SK-N-SH (cell line): ENCODE measurements around the gene VPS8. TPM values are rescaled to one million over a fixed set of nuclear protein-coding genes. Genes with fewer than 3 reads are reported as not detected.

ENCODE experiments used
- CTCF ChIA-PET: fragments of 300-600, 350-600 bp; formaldehyde crosslinking; extraction: SDS; loops from one replicate; lab custom pipeline; 2021; lab: Yijun Ruan, JAX
- POLR2A ChIA-PET: fragments of 350-600 bp; sonication (Branson Sonifier 250); formaldehyde crosslinking; extraction: SDS; loops from one replicate; lab custom pipeline; 2020; ENCODE audit warnings: antibody characterized with exemption, inconsistent platforms; lab: Yijun Ruan, JAX
- DNase-seq: peaks from one replicate; pipeline ENCODE4 v3.0.0; 2012
- H2AFZ ChIP-seq: fragments of 200-600 bp; sonication (generic); 2 replicates; pipeline ENCODE4 v1.8.1; 2016; ENCODE audit warnings: antibody characterized with exemption, mild to moderate bottlenecking, low read depth
- H3F3A ChIP-seq: fragments of 200-600 bp; sonication (generic); replicated peaks from 2 replicates; pipeline ENCODE3; 2016; ENCODE audit warnings: antibody characterized with exemption, mild to moderate bottlenecking; ENCODE audit not compliant: insufficient read depth
- H3K27ac ChIP-seq, 2 experiments: fragments of 200-500 bp in 1 of 2; fragments of 200-600 bp in 1 of 2; sonication (Bioruptor generic) in 1 of 2; sonication (generic), shearing (Covaris generic) in 1 of 2; 2 replicates each; pipeline versions ENCODE4 v1.5.1 to v1.6.1; 2014 to 2016; ENCODE audit warnings: low read depth in 2 of 2, inconsistent platforms in 1 of 2, low read length in 1 of 2, mild to moderate bottlenecking in 1 of 2, mixed read lengths in 1 of 2
- H3K27me3 ChIP-seq: fragments of 200-600 bp; sonication (generic), shearing (Covaris generic); 2 replicates; pipeline ENCODE4 v1.6.1; 2016; ENCODE audit warnings: mixed run types; ENCODE audit not compliant: insufficient read depth
- H3K36me3 ChIP-seq, 2 experiments: fragments of 200-500 bp in 1 of 2; fragments of 200-600 bp in 1 of 2; sonication (Bioruptor generic) in 1 of 2; sonication (generic) in 1 of 2; replicated peaks in 1 of 2; 2 replicates each; pipeline versions ENCODE3 to v1.5.1; 2014 to 2016; ENCODE audit warnings: low read length in 1 of 2, mild to moderate bottlenecking in 1 of 2; ENCODE audit not compliant: insufficient read depth in 2 of 2, control insufficient read depth in 1 of 2
- H3K4me1 ChIP-seq, 2 experiments: fragments of 200-500 bp in 1 of 2; fragments of 200-600 bp in 1 of 2; sonication (Bioruptor generic) in 1 of 2; sonication (generic), shearing (Covaris generic) in 1 of 2; 2 replicates each; pipeline versions ENCODE4 v1.5.1 to v1.6.1; 2014 to 2016; ENCODE audit warnings: low read depth in 1 of 2, low read length in 1 of 2, mixed run types in 1 of 2; ENCODE audit not compliant: insufficient read depth in 2 of 2, control insufficient read depth in 1 of 2
- H3K4me2 ChIP-seq: fragments of 200-600 bp; sonication (generic), shearing (Covaris generic); 2 replicates; pipeline ENCODE4 v1.6.1; 2017; ENCODE audit warnings: mixed run types
- H3K4me3 ChIP-seq, 2 experiments: fragments of 200-500 bp in 1 of 2; fragments of 200-600 bp in 1 of 2; sonication (Bioruptor generic) in 1 of 2; sonication (generic), shearing (Covaris generic) in 1 of 2; 2 replicates each; pipeline versions ENCODE4 v1.5.1 to v1.8.1; 2014 to 2016; ENCODE audit warnings: low read depth in 2 of 2, inconsistent platforms in 1 of 2, low read length in 1 of 2, mild to moderate bottlenecking in 1 of 2, mixed read lengths in 1 of 2, moderate library complexity in 1 of 2
- H3K79me2 ChIP-seq: fragments of 200-600 bp; sonication (generic); 2 replicates; pipeline ENCODE4 v1.8.1; 2017; ENCODE audit warnings: mild to moderate bottlenecking; ENCODE audit not compliant: insufficient read depth
- H3K9ac ChIP-seq: fragments of 200-600 bp; sonication (generic); 2 replicates; pipeline ENCODE4 v1.6.1; 2017; ENCODE audit warnings: mixed run types
- H3K9me2 ChIP-seq: fragments of 200-600 bp; sonication (generic); 2 replicates; pipeline ENCODE4 v1.6.1; 2017; ENCODE audit warnings: mixed run types
- H3K9me3 ChIP-seq: fragments of 200-600 bp; sonication (generic); 2 replicates; pipeline ENCODE4 v1.6.1; 2017; ENCODE audit warnings: mixed run types, mild to moderate bottlenecking, moderate library complexity
- H4K20me1 ChIP-seq: fragments of 200-600 bp; sonication (generic); 2 replicates; pipeline ENCODE4 v1.6.1; 2017; ENCODE audit warnings: mild to moderate bottlenecking, mixed run types; ENCODE audit not compliant: insufficient read depth
- CTCF ChIP-seq: fragments of 200-600 bp; sonication (generic); IDR thresholded peaks from 2 replicates; pipeline ENCODE4 v1.6.1; 2017; ENCODE audit warnings: antibody characterized with exemption, mild to moderate bottlenecking, moderate library complexity
- ELF1 ChIP-seq: IDR thresholded peaks from 2 replicates; pipeline ENCODE4 v1.4.0; 2012
- FOXM1 ChIP-seq: IDR thresholded peaks from 2 replicates; pipeline ENCODE4 v1.4.0; 2012; ENCODE audit warnings: low read depth, mild to moderate bottlenecking
- GATA2 ChIP-seq: sonication (generic); formaldehyde crosslinking; IDR thresholded peaks from 2 replicates; pipeline ENCODE4 v1.5.0; 2020; ENCODE audit warnings: mild to moderate bottlenecking, missing genetic modification reagents
- MAX ChIP-seq: IDR thresholded peaks from 2 replicates; pipeline ENCODE4 v1.4.0; 2012; ENCODE audit warnings: low read depth
- RCOR1 ChIP-seq: fragments of 150-350 bp; IDR thresholded peaks from 2 replicates; pipeline ENCODE4 v1.6.1; 2017; ENCODE audit warnings: antibody characterized with exemption, low read length
- SMC3 ChIP-seq: IDR thresholded peaks from 2 replicates; pipeline ENCODE4 v1.6.1; 2012; ENCODE audit warnings: low read depth, low read length, improper control_type of control experiment
- USF2 ChIP-seq: fragments of 150-350 bp; IDR thresholded peaks from 2 replicates; pipeline ENCODE4 v1.6.1; 2017; ENCODE audit warnings: antibody characterized with exemption, low read length, low read depth, borderline replicate concordance
- YY1 ChIP-seq: IDR thresholded peaks from 2 replicates; pipeline ENCODE4 v1.4.0; 2012; ENCODE audit warnings: low read depth, mild to moderate bottlenecking
- ZBTB33 ChIP-seq: IDR thresholded peaks from 2 replicates; pipeline ENCODE4 v1.4.0; 2012; ENCODE audit warnings: low read depth, borderline replicate concordance
- WGBS: methylation state at CpG from one replicate; pipeline ENCODE4 v1.1.6; 2017; ENCODE audit warnings: low lambda C conversion rate; 5-methylcytosine and 5-hydroxymethylcytosine counted together
- polyA plus RNA-seq, 3 experiments: library from polyadenylated mRNA; depleted of rRNA; stranded (reverse); fragments of >200 nt; gene quantifications; 2 replicates each; pipeline ENCODE4 v1.2.3, GENCODE V29; 2012

VPS8 gene
- polyA plus RNA-seq, 1 of the 3 experiments (the other 2 are of a cell fraction) = 12.8 TPM

- peaks cover 0 to 9% of the 10 kb centered on the region in 2 experiments; a peak in 2 of 4 replicates for H3K4me1 ChIP-seq
- TF ChIP-seq ELF1 (no peak), GATA2 (peak; percentile 28; the same call in 1 of the 2 replicates), MAX (no peak), ZBTB33 (no peak)
- WGBS = 67% methylated on average over 3 of the region's 3 CpGs
- H3F3A ChIP-seq = no peaks in the 10 kb centered on the region
- H3K4me3 ChIP-seq = no peak overlapping the region
- H3K36me3 ChIP-seq = no peaks in the 10 kb centered on the region
- H3K79me2 ChIP-seq = peaks cover 4% of the 10 kb centered on the region
- no peaks in the 10 kb centered on the region for H4K20me1 ChIP-seq
- H3K9me2 ChIP-seq = no peaks in the 10 kb centered on the region
- no peak for DNase-seq
- no peak overlapping the region for H3K9ac ChIP-seq
- CTCF ChIA-PET = interaction anchor here (0.6 to 2.4 kb wide), 6 partner anchors 19 to 263 kb away, joined by 3 to 19 read pairs (median 3); partner anchors contain the start of gene EPHB3
- no peaks in the 10 kb centered on the region for H3K27me3 ChIP-seq
- POLR2A ChIA-PET = no interaction called here
- H3K9me3 ChIP-seq = no peaks in the 10 kb centered on the region
- no peak overlapping the region for H3K4me2 ChIP-seq
- no peak overlapping the region for H2AFZ ChIP-seq
- H3K27ac ChIP-seq = 0 out of 4 replicates have a peak overlapping the region, but pooled peaks of 1 of the 2 experiments have one; percentile 14
Measured at GRCh38 chr3:184807549-184807948, 4.4 kb upstream of the VPS8 start.

GRCh38 chr3:184808021-184808420 lies 3.9 kb upstream of the VPS8 start:
- CTCF ChIA-PET = interaction anchor here (0.6 to 2.4 kb wide), 7 partner anchors 10 to 558 kb away, joined by 3 to 19 read pairs (median 3); partner anchors contain the start of genes EEF1AKMT4 and EPHB3
- WGBS = 29% methylated on average over 4 of the region's 4 CpGs
- Histone ChIP-seq H3K4me2 (no peak overlapping the region), H3K4me1 (peaks cover 0 to 14% of the 10 kb centered on the region in 2 experiments; a peak in 3 of 4 replicates), H3K4me3 (no peak overlapping the region), H3K79me2 (peaks cover 8% of the 10 kb centered on the region), H4K20me1 (no peaks in the 10 kb centered on the region), H2AFZ (no peak overlapping the region), H3K36me3 (no peaks in the 10 kb centered on the region), H3K27ac (0 out of 4 replicates have a peak overlapping the region, but pooled peaks of 1 of the 2 experiments have one; percentile 14), H3K9ac (no peak overlapping the region), H3F3A (no peaks in the 10 kb centered on the region), H3K9me3 (no peaks in the 10 kb centered on the region), H3K27me3 (no peaks in the 10 kb centered on the region), H3K9me2 (no peaks in the 10 kb centered on the region)
- TF ChIP-seq USF2 = no peak
- TF ChIP-seq SMC3 = no peak; the same call in 1 of the 2 replicates
- TF ChIP-seq FOXM1 = no peak
- no peak for TF ChIP-seq RCOR1
- peak; percentile 36 for TF ChIP-seq CTCF
- no peak for TF ChIP-seq YY1
- POLR2A ChIA-PET = no interaction called here
- no peak for DNase-seq
